HG03175 (cell line): ENCODE data around the gene MSRB3.

Experiments used
- ATAC-seq: cut with Tn5 transposase; IDR thresholded peaks from one replicate; pipeline ENCODE4 v1.9.1; 2021; ENCODE audit warnings: mild to moderate bottlenecking, moderate library complexity; ENCODE audit not compliant: unreplicated experiment

MSRB3 gene

GRCh38 chr12:65324056-65324455 lies 45.6 kb downstream of the MSRB3 start:
- no peak for ATAC-seq

- ATAC-seq, result no peak
Measured at GRCh38 chr12:65324551-65324950, 46.1 kb downstream of the MSRB3 start.

- ATAC-seq, result no peak
Measured at GRCh38 chr12:65325183-65325582, 46.7 kb downstream of the MSRB3 start.

- ATAC-seq, result no peak
Measured at GRCh38 chr12:65326616-65327015, 48.1 kb downstream of the MSRB3 start.

- no peak for ATAC-seq
Measured at GRCh38 chr12:65327207-65328076, 49.0 kb downstream of the MSRB3 start.

- ATAC-seq, result no peak
Measured at GRCh38 chr12:65329721-65330120, 51.2 kb downstream of the MSRB3 start.

GRCh38 chr12:65330331-65330730 lies 51.8 kb downstream of the MSRB3 start:
- ATAC-seq, result no peak

GRCh38 chr12:65331456-65331855 lies 53.0 kb downstream of the MSRB3 start:
- no peak for ATAC-seq

- no peak for ATAC-seq
Measured at GRCh38 chr12:65333649-65334048, 55.2 kb downstream of the MSRB3 start.

- ATAC-seq, result no peak
Measured at GRCh38 chr12:65334521-65334920, 56.0 kb downstream of the MSRB3 start.

GRCh38 chr12:65335021-65335714 lies 56.7 kb downstream of the MSRB3 start:
- ATAC-seq, result no peak

GRCh38 chr12:65335981-65336380 lies 57.5 kb downstream of the MSRB3 start:
- ATAC-seq, result no peak

- ATAC-seq, result no peak
Measured at GRCh38 chr12:65339161-65339560, 60.7 kb downstream of the MSRB3 start.

- no peak for ATAC-seq
Measured at GRCh38 chr12:65343230-65343629, 64.7 kb downstream of the MSRB3 start.

- ATAC-seq, result no peak
Measured at GRCh38 chr12:65343801-65344200, 65.3 kb downstream of the MSRB3 start.

GRCh38 chr12:65355461-65355860 lies 77.0 kb downstream of the MSRB3 start:
- ATAC-seq, result no peak

- no peak for ATAC-seq
Measured at GRCh38 chr12:65362234-65363031, 84.0 kb downstream of the MSRB3 start.

GRCh38 chr12:65364046-65364445 lies 85.6 kb downstream of the MSRB3 start:
- ATAC-seq, result no peak

- no peak for ATAC-seq
Measured at GRCh38 chr12:65367396-65367795, 88.9 kb downstream of the MSRB3 start.

GRCh38 chr12:65368055-65368454 lies 89.6 kb downstream of the MSRB3 start:
- ATAC-seq, result no peak

GRCh38 chr12:65372574-65372973 lies 94.1 kb downstream of the MSRB3 start:
- no peak for ATAC-seq
